Measurements from ENCODE around the gene SLC5A1. TPM values are rescaled to one million over a fixed set of nuclear protein-coding genes. Genes with fewer than 3 reads are reported as not detected.

Gene SLC5A1
- total and polyA plus RNA-seq, 2 of the 8 experiments (the other 6 are each of a cell fraction or from before 2014, with no cell fraction given), result 0.06 TPM; not detected in 1

- TF ChIP-seq CHD7 (IDR thresholded peaks at IDR 0.05; ENCODE audit: insufficient replicate concordance, low read length), result no peak
- TF ChIP-seq BCL11A (IDR thresholded peaks at IDR 0.05; ENCODE audit: low read depth in 2 of 2, low read length in 2 of 2), result no peak
- no peak for TF ChIP-seq SUZ12 (IDR thresholded peaks at IDR 0.05; ENCODE audit: low read length)
- no peak for TF ChIP-seq ZNF274 (IDR thresholded peaks at IDR 0.05; ENCODE audit: borderline replicate concordance, extremely low read depth, low read length)
- TF ChIP-seq POLR2AphosphoS5 (IDR thresholded peaks at IDR 0.05; ENCODE audit: low read depth, low read length), result no peak
- TF ChIP-seq MAX (IDR thresholded peaks at IDR 0.05), result no peak
- TF ChIP-seq E2F6 (IDR thresholded peaks at IDR 0.05), result no peak
- TF ChIP-seq EGR1 (IDR thresholded peaks at IDR 0.05; ENCODE audit: borderline replicate concordance, low read depth, low read length), result no peak
- TF ChIP-seq CBX5 (IDR thresholded peaks at IDR 0.05; ENCODE audit: low read depth, low read length), result no peak
- no peak for TF ChIP-seq TCF12 (IDR thresholded peaks at IDR 0.05; ENCODE audit: low read depth, low read length)
- TF ChIP-seq NRF1 (IDR thresholded peaks at IDR 0.05; ENCODE audit: low read depth, low read length), result no peak
- no peak for TF ChIP-seq KDM4A (IDR thresholded peaks at IDR 0.05; ENCODE audit: low read depth, low read length, severe bottlenecking)
Observed at GRCh38 chr22:32076761-32077084, 33.7 kb downstream of the SLC5A1 start (continued).

All from H1 (cell line).